Measurements from ENCODE around the gene C2orf74. TPM values are rescaled to one million over a fixed set of nuclear protein-coding genes. Genes with fewer than 3 reads are reported as not detected.

The C2orf74 gene
- total RNA-seq, 4 donors from 2014 or later: 27.1 to 40.3 (median 32.9) TPM

- TF ChIP-seq, protein P1, sequence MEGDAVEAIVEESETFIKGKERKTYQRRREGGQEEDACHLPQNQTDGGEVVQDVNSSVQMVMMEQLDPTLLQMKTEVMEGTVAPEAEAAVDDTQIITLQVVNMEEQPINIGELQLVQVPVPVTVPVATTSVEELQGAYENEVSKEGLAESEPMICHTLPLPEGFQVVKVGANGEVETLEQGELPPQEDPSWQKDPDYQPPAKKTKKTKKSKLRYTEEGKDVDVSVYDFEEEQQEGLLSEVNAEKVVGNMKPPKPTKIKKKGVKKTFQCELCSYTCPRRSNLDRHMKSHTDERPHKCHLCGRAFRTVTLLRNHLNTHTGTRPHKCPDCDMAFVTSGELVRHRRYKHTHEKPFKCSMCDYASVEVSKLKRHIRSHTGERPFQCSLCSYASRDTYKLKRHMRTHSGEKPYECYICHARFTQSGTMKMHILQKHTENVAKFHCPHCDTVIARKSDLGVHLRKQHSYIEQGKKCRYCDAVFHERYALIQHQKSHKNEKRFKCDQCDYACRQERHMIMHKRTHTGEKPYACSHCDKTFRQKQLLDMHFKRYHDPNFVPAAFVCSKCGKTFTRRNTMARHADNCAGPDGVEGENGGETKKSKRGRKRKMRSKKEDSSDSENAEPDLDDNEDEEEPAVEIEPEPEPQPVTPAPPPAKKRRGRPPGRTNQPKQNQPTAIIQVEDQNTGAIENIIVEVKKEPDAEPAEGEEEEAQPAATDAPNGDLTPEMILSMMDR (IDR thresholded peaks at IDR 0.05; ENCODE audit: low read depth): no peak
These were observed 4.5 kb upstream of the C2orf74 start for GRCh38 chr2:61157371-61158003.

GRCh38 chr2:61158356-61158955 is 3.5 kb upstream of the C2orf74 start:
- TF ChIP-seq, protein P1 (IDR thresholded peaks at IDR 0.05; ENCODE audit: low read depth): no peak

DNA sequence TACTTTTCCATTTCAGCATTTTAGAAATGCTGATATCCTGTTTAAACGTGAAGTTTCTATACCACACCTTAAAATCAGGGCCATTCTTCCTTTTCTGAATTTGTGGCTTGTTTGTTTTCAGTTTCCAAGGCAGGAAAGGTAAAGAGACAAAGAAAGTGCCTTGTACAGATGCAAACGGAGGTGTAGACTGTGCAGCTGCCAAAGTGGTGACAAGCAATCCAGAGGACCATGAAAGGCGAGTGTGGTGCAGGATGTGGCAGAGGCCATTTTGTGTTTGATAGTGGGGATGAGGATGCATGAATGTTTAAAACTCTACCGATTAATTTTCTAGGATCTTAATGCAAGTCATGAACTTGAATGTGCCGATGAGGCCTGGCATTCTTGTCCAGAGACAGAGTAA is 733 bp downstream of the C2orf74 start:
- TF ChIP-seq, protein P1 (IDR thresholded peaks at IDR 0.05; ENCODE audit: low read depth): no peak

- TF ChIP-seq, protein P1 (IDR thresholded peaks at IDR 0.05; ENCODE audit: low read depth): no peak
These were observed 4.0 kb downstream of the C2orf74 start for GRCh38 chr2:61165946-61166345.

- TF ChIP-seq, protein P1 (IDR thresholded peaks at IDR 0.05; ENCODE audit: low read depth): no peak
These were observed 5.6 kb downstream of the C2orf74 start for GRCh38 chr2:61167579-61167978.

GRCh38 chr2:61172671-61173070 is 10.7 kb downstream of the C2orf74 start:
- TF ChIP-seq, protein P1 (IDR thresholded peaks at IDR 0.05; ENCODE audit: low read depth): no peak

GRCh38 chr2:61173116-61173515 is 11.1 kb downstream of the C2orf74 start:
- TF ChIP-seq, protein P1 (IDR thresholded peaks at IDR 0.05; ENCODE audit: low read depth): no peak
